ACHN (cell line): ENCODE results near the gene CAPRIN2.

ENCODE experiments used
- DNase-seq: peaks from one replicate; pipeline ENCODE4 v3.0.0-alpha.2; 2015
- in situ Hi-C: cut with HindIII; loops from 2 replicates; pipeline ENCODE4 v1.10.0; 2017; ENCODE audit warnings: low sequenced_read_pairs, low pct_ligation_motif_present, low pct_unique_long_range_greater_than_20kb

CAPRIN2 gene

GRCh38 chr12:30729547-30729946 is 25.2 kb downstream of the CAPRIN2 start:
- in situ Hi-C loops = no loop called here
- no peak for DNase-seq

DNA sequence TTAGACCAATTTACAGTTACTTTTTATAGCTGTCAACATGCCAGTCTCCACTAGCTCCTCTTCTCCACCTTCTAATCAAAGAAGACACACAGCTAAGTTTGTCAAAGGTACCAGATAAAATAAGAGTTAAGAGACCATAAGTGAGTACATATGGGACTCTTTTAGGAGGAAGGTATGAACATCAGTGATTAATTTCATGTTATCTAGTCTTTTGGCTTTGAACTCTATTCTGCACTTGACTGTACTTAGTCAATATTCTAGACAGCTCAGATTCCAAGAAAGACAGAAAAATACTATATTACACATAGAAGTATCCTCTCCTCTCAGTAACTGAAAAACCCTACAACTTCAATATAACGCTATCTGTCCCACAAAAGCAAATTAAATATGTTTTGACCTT is 28.1 kb downstream of the CAPRIN2 start:
- DNase-seq = no peak
- in situ Hi-C loops = no loop called here

DNA sequence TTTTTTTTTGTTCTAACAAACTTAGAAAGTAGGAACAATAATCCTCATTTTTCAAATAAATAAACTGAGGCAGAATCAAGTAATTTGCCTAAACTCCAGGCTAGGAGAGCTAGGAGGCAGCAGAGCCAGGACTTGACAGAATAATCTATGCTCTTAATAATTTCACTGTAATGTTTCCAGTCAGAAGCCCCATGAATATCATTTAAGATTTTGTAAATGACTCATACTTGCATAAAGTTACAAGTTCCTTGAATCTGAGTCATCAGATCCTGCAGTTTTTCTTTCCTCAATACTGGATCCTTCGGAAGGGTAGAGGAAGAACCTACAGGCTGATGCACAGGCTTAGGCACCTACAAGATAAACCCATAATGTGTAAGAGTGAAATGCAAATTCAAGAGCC is 29.0 kb downstream of the CAPRIN2 start:
- in situ Hi-C loops = no loop called here
- peak; percentile 84 for DNase-seq

DNA sequence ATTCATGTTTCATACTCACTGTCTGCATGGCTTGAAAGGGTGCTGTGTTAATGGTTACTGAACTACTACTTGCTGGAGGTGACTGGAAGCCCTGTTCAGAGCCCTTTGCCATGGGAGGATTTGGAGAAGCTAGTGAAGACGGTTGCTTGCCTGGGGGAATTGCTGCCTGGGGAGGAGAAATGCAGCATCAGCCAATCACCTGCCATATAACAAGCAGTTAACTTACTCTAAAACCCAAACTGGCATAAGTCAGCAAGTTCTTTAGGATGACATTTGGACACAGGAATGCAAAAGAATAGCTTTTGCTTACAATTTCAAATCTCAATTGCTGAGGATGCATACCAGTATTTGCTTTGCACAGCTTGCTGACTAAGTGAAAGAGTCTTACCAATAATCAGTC is 35.7 kb downstream of the CAPRIN2 start:
- peak; percentile 55 for DNase-seq
- in situ Hi-C loops = no loop called here

- in situ Hi-C loops = no loop called here
- no peak for DNase-seq
Observed at GRCh38 chr12:30707613-30708342, 47.0 kb downstream of the CAPRIN2 start.

DNA sequence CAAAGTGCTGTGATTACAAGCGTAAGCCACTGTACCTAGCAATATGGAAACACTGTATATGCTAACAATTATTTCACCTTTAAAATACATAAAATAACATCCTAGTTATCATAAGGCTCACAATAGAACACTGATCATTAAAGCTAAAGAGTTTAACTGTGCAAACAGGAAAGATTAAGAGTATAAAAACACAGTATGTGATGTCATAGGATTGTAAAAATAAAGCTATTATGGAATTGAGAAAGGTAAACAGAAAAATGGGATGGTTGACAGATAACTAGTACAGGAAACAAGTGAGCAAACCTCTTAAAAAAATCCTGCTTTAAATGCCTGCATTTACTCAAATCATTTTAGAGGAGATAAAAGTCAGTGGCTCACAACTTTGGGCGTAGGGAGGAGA is 48.3 kb downstream of the CAPRIN2 start:
- in situ Hi-C loops = no loop called here
- no peak for DNase-seq

GRCh38 chr12:30701056-30701455 is 53.7 kb downstream of the CAPRIN2 start:
- DNase-seq = no peak
- in situ Hi-C loops = no loop called here

DNA sequence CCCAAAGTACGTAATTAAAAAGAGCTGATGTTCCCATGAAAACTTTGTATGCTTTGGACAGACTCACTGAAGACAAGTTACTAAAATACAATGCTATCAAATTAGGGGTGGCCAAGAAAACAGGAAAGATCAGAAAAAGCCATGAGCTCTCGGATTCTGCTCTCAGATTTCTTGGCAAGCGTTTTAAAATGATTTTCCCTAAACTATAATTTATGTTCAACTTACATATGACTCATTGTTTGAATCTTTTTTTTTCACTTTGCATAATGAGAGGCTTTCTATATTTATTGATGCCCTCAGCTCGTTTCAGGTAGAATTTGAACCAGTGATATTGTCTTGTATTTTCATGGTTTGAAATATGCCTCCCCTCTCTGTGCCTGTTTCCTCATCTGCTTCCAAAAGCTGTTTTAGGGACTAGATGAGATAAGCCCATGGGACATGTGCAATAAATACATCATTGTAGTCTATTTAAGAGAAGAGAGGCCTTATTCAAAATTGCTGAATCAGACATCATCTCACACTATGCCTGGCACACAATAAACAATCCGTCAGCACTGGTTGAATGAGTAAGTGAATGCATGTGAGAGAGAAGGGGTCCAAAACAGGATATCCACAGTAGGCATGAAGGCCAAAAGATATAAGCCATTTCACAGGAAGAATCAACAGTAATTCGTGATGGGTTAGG is 54.4 kb downstream of the CAPRIN2 start:
- no peak for DNase-seq
- in situ Hi-C loops = no loop called here

DNA sequence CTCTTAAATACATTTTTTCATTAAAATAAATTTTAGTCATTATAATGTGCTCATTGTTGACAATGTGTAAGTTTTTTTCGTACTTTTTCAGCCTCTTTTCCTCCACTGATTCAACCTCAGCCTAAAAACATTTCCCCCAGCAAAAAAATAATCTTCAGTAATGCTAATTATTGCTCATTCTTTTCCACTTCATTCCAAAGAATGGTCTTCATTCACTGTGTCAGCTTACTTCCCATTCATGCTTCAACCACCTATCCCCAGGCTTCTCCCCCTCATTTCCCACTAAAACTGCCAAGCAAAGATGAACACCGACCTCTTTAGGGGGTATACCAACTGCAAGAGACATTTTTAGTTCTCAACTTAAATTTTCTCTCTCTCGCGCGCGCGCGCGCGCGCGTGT is 56.4 kb downstream of the CAPRIN2 start:
- no peak for DNase-seq
- in situ Hi-C loops = no loop called here

- no peak for DNase-seq
- in situ Hi-C loops = no loop called here
Observed at GRCh38 chr12:30696943-30697342, 57.8 kb downstream of the CAPRIN2 start.

- in situ Hi-C loops = no loop called here
- DNase-seq = no peak
Observed at GRCh38 chr12:30696486-30696885, 58.3 kb downstream of the CAPRIN2 start.

DNA sequence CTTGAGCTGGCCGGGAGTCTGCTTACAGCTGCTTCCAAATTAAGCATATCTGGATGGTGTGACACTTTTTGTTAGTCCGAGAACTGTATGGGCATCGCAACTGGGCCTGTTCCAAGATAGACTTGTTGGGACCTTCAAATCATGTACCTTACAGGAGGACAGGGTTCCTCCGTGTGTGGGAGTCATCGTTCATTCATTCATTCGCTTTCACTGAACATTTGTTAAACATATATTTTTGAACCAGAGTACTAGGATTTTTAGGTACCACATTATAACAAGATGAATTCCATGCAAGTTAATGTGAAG is 58.7 kb downstream of the CAPRIN2 start:
- no peak for DNase-seq

GRCh38 chr12:30695199-30696102 is 59.3 kb downstream of the CAPRIN2 start, which contains the start of gene IPO8:
TSS of gene IPO8 (minus strand) at chr12:30695869. CDS start at chr12:30695647, 222 bp downstream.
- in situ Hi-C loops = no loop called here
- peak; percentile 96 for DNase-seq

More for the DNA sequence above, 58.7 kb downstream of the CAPRIN2 start:
- in situ Hi-C loops = no loop called here

DNA sequence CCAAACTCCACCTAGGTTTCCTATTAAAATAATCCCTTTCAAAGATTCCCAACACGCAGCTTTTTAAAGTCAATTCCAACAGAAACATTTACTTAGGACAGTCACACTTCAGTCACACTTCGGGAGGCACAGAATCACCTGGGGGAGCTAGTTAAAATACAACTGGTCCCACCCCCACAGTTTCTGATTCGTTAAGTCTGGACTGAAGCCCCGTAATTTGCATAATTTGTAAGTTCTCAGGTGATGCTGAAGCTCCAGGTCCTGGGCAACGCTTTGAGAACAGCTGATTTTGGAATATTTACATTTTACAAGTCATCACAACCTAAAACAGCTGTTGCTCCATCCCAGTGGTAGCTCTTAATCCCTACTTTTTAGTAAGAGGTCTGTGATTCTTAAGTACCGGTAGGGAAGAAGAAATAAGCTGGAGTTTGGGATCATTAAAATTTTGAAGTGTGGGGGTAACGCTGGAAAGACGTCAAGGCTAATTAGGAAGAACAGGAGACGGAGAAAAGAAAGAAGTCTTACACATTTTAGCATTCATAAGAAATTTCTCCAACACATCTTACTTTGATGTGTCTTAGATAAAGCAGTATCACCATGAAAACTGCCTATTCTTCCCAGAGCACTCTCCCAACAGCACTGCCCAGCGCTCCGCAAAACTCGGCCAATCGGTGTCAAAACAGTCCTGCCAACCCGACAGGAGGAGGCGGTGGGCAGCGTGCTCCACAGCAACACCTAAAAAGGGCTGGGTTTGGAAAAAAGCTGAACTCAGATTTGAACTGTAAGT is 60.1 kb downstream of the CAPRIN2 start:
- peak; percentile 78 for DNase-seq
- in situ Hi-C loops = no loop called here

GRCh38 chr12:30692470-30692869 is 62.3 kb downstream of the CAPRIN2 start:
- DNase-seq = peak; percentile 36
- in situ Hi-C loops = no loop called here

DNA sequence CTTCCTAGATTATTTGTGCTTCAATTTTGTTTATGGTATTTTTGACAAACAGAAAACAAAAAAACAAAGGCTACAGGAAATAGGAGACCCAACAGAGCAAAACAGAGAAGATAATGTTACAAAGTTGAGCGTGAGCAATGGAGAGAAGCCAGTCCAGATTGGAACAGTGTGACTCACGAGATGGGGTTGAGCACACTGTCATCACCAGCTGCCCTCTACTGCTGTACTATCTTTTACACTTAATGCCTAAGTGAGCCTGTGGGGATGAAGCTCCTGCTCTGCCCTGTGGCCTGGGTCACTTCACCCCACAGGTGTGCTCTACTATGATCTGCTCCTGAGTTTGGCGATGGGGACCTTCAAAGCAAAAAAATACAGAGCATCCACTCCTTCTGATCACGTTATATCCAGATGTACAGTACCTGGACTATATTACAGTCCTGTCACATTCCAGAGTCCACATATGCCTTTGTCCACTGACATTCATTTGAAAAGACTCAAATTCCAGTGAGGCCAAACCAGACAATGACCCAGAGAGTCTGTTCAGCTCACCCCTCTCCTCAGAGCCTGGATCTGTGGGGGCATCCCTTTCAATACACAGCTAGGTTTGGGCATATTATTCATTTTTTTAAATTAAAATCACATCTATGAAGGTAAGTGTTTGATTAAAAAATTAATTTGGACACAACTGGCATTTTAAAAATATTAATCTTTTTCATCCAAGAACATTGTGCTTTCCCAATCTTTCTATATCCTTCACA is 63.5 kb downstream of the CAPRIN2 start:
- in situ Hi-C loops = no loop called here
- DNase-seq = peak; percentile 85

DNA sequence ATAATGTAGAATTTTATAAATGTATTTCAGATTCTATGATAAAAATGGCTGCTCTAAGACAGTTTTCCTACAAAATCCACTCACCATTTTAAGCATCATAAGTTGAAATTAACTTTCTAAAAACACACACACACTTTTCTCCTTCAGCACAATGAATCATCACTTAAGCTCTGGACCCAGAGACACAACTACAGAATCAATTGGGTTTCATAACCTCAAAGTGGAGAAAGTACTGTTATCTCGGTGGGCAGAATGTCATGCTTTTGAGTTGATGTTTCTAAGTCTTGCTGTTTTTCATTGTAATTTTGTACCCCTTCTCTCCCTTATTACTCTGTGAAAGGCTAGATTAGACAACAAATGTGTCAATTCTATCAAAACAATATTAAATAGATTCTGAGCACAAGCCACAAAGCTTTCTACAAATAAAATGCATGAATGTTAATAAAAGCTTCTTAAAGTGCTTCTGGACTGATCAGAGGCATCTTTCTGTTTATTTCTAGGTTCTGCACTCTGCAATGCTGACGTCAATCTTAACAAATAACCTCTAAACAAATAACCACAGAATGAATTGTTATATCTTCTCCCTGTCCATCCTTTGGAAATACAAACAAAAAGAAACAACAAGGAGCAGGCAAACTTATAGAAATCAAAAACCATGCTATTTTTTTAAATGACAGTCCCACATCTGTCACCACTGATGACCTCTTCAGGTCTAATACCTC is 67.3 kb downstream of the CAPRIN2 start:
- in situ Hi-C loops = no loop called here
- no peak for DNase-seq
